Fibroblast of skin of abdomen (primary cell): ENCODE results near the gene ABL2.

Source experiments
- DNase-seq: peaks from one replicate; pipeline ENCODE4 v3.0.0-alpha.2; 2013

ABL2 gene

GRCh38 chr1:179129702-179130473, 99.6 kb downstream of the ABL2 start:
- DNase-seq = no peak

- DNase-seq = no peak
These were observed 101.0 kb downstream of the ABL2 start for GRCh38 chr1:179128520-179128919.

GRCh38 chr1:179127163-179127895, 102.1 kb downstream of the ABL2 start:
- DNase-seq = peak; percentile 61

- no peak for DNase-seq
These were observed 103.0 kb downstream of the ABL2 start for GRCh38 chr1:179126338-179127060.

GRCh38 chr1:179124873-179125272, 104.6 kb downstream of the ABL2 start:
- DNase-seq = peak; percentile 62

GRCh38 chr1:179121159-179121938, 108.1 kb downstream of the ABL2 start:
- DNase-seq = peak; percentile 63

GRCh38 chr1:179120736-179121135, 108.7 kb downstream of the ABL2 start:
- no peak for DNase-seq

GRCh38 chr1:179119513-179119912, 110.0 kb downstream of the ABL2 start:
- DNase-seq = no peak

- no peak for DNase-seq
These were observed 114.3 kb downstream of the ABL2 start for GRCh38 chr1:179115181-179115580.

GRCh38 chr1:179108644-179109043, 120.8 kb downstream of the ABL2 start:
- DNase-seq = no peak

GRCh38 chr1:179107706-179108629, 121.5 kb downstream of the ABL2 start:
- DNase-seq = no peak

- DNase-seq = no peak
These were observed 124.1 kb downstream of the ABL2 start for GRCh38 chr1:179105393-179105792.

- no peak for DNase-seq
These were observed 124.7 kb downstream of the ABL2 start for GRCh38 chr1:179104611-179105250.

- DNase-seq = no peak
These were observed 125.5 kb downstream of the ABL2 start for GRCh38 chr1:179103999-179104398.

- DNase-seq = no peak
These were observed 127.9 kb downstream of the ABL2 start for GRCh38 chr1:179101566-179101965.

GRCh38 chr1:179099891-179100290, 129.6 kb downstream of the ABL2 start:
- DNase-seq = no peak

- DNase-seq = no peak
These were observed 133.6 kb downstream of the ABL2 start for GRCh38 chr1:179095924-179096323.

GRCh38 chr1:179095377-179095776, 134.1 kb downstream of the ABL2 start:
- peak; percentile 12 for DNase-seq

GRCh38 chr1:179094818-179095217, 134.7 kb downstream of the ABL2 start:
- DNase-seq = no peak

- DNase-seq = no peak
These were observed 136.5 kb downstream of the ABL2 start for GRCh38 chr1:179092896-179093461.
